HFF-Myc (cell line): ENCODE measurements around the gene ITPR3.

Experiments
- DNase-seq: peaks from one replicate; pipeline ENCODE4 v3.0.0-alpha.2; 2011; ENCODE audit warnings: low read depth; ENCODE audit errors: extremely low read depth
- H3K4me3 ChIP-seq: replicated peaks from 2 replicates; pipeline ENCODE4 v1.5.1; 2011; ENCODE audit warnings: low read depth, mild to moderate bottlenecking, control low read depth, low read length
- CTCF ChIP-seq: IDR thresholded peaks from 2 replicates; pipeline ENCODE4 v1.5.1; 2012; ENCODE audit warnings: mild to moderate bottlenecking, low read depth, low read length, control low read depth; ENCODE audit errors: missing control alignments

Gene ITPR3

GRCh38 chr6:33695451-33695887 is 74.3 kb downstream of the ITPR3 start:
- no peak for TF ChIP-seq CTCF
- no peak overlapping the region for H3K4me3 ChIP-seq
- no peak for DNase-seq

- no peak for TF ChIP-seq CTCF
- no peak for DNase-seq
- H3K4me3 ChIP-seq: no peak overlapping the region
These were observed 75.0 kb downstream of the ITPR3 start for GRCh38 chr6:33696076-33696475.

DNA sequence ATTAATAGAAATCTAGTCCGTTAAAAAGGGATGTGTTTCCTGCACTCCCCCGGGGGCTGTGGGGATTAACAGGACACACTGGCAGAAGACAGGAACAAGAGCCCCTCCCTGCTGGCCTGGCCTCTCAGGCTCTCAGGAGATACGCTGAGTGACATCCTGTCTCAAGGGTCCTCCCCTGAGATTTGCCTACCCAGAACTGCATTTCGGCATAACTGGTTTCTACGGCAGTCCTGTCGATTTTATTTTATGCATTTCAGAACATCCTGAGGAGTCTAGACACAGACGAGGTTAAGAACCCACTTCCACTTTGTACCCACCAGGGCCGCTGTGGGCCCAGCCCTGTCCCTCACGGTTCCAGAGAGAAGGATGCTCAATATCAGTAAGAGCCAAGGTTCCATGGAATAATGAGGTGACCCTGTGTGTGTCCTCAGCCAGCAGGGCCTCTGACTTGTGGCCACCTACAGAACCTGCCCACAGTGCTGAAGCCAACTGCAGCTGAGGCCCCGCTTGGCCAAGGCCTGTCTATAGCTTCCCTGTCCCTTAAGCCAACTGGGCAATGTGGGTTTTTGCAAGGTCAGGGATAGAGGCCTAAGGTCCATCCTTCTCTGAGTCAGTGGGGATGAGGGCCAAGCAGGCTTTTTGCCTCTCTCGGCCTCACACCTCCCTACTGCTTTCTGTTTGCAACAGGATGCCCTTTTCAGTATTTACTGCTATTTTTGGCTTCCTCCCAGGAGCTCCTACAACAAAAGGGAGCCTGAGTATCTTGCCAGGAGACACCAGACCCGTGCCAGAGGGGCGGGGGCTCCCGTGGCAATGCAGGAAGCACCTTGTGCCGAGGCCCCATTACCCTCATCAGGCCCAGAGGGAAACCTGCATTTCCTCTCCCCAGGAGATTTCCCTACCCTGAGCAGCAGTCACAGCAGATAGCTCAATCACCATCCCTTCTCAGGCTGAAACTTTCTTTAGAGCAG is 75.7 kb downstream of the ITPR3 start:
- TF ChIP-seq CTCF: no peak
- no peak overlapping the region for H3K4me3 ChIP-seq
- DNase-seq: peak; percentile 27

GRCh38 chr6:33697845-33698244 is 76.7 kb downstream of the ITPR3 start:
- no peak for TF ChIP-seq CTCF
- no peak overlapping the region for H3K4me3 ChIP-seq
- DNase-seq: no peak

GRCh38 chr6:33698494-33698893 is 77.4 kb downstream of the ITPR3 start:
- no peak overlapping the region for H3K4me3 ChIP-seq
- DNase-seq: no peak
- TF ChIP-seq CTCF: no peak

GRCh38 chr6:33699131-33699530 is 78.0 kb downstream of the ITPR3 start:
- no peak for TF ChIP-seq CTCF
- H3K4me3 ChIP-seq: no peak overlapping the region
- DNase-seq: no peak
